ENCODE results near the gene MAPK13.
"Not testable (repeated sequence)": the region's sequence is repeated elsewhere in the genome, so short reads cannot be mapped to it uniquely, and the experiment has no call there.

DNA sequence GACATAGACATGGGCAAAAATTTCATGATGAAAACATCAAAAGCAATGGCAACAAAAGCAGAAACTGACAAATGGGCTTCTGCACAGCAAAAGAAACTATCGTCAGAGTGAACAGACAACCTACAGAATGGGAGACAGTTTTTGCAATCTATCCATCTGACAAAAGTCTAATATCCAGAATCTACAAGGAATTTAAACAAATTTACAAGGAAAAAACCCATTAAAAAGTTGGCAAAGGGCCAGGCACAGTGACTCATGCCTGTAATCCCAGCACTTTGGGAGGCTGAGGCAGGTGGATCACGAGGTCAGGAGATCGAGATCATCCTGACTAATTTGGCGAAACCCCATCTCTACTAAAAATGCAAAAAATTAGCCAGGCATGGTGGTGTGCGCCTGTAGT is 42.1 kb upstream of the MAPK13 start:
- TF ChIP-seq, protein P1, sequence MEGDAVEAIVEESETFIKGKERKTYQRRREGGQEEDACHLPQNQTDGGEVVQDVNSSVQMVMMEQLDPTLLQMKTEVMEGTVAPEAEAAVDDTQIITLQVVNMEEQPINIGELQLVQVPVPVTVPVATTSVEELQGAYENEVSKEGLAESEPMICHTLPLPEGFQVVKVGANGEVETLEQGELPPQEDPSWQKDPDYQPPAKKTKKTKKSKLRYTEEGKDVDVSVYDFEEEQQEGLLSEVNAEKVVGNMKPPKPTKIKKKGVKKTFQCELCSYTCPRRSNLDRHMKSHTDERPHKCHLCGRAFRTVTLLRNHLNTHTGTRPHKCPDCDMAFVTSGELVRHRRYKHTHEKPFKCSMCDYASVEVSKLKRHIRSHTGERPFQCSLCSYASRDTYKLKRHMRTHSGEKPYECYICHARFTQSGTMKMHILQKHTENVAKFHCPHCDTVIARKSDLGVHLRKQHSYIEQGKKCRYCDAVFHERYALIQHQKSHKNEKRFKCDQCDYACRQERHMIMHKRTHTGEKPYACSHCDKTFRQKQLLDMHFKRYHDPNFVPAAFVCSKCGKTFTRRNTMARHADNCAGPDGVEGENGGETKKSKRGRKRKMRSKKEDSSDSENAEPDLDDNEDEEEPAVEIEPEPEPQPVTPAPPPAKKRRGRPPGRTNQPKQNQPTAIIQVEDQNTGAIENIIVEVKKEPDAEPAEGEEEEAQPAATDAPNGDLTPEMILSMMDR (IDR thresholded peaks at IDR 0.05) = not testable (repeated sequence)
- TF ChIP-seq POLR2A (IDR thresholded peaks at IDR 0.05) = not testable (repeated sequence)

All from esophagus squamous epithelium (tissue), 4 donors.